GM18505 (cell line): ENCODE results near the gene RCCD1.
A peak's percentile ranks its signal among the peaks of the same experiment; 100 is the strongest.

Source experiments
- ATAC-seq: cut with Tn5 transposase; IDR thresholded peaks from one replicate; pipeline ENCODE4 v1.9.1; 2021; ENCODE audit not compliant: unreplicated experiment
- POLR2A ChIP-seq: IDR thresholded peaks from 4 replicates; pipeline ENCODE4 v1.6.1; 2011; ENCODE audit warnings: borderline replicate concordance; ENCODE audit not compliant: insufficient read depth, insufficient read length; ENCODE audit errors: extremely low read depth

Gene RCCD1

GRCh38 chr15:90957031-90957790 is 2.5 kb downstream of the RCCD1 start:
- TF ChIP-seq POLR2A = no peak
- ATAC-seq = no peak

- ATAC-seq = no peak
- TF ChIP-seq POLR2A = no peak
These were observed 3.1 kb downstream of the RCCD1 start for GRCh38 chr15:90957791-90958190.

GRCh38 chr15:90959028-90959595 is 4.4 kb downstream of the RCCD1 start:
- no peak for TF ChIP-seq POLR2A
- ATAC-seq = no peak

- no peak for TF ChIP-seq POLR2A
- no peak for ATAC-seq
These were observed 5.2 kb downstream of the RCCD1 start for GRCh38 chr15:90959894-90960293.

- no peak for TF ChIP-seq POLR2A
- ATAC-seq = no peak
These were observed 5.8 kb downstream of the RCCD1 start for GRCh38 chr15:90960298-90961091.

GRCh38 chr15:90962021-90962420 is 7.3 kb downstream of the RCCD1 start:
- ATAC-seq = no peak
- no peak for TF ChIP-seq POLR2A

GRCh38 chr15:90966262-90966661 is 11.6 kb downstream of the RCCD1 start:
- ATAC-seq = no peak
- TF ChIP-seq POLR2A = peak; percentile 17

- TF ChIP-seq POLR2A = no peak
- no peak for ATAC-seq
These were observed 12.5 kb downstream of the RCCD1 start for GRCh38 chr15:90967206-90967605.

GRCh38 chr15:90968434-90968833 is 13.8 kb downstream of the RCCD1 start:
- no peak for ATAC-seq

GRCh38 chr15:90970274-90970673 is 15.6 kb downstream of the RCCD1 start:
- no peak for ATAC-seq
- TF ChIP-seq POLR2A = no peak

More at GRCh38 chr15:90968434-90968833, 13.8 kb downstream of the RCCD1 start:
- no peak for TF ChIP-seq POLR2A

- TF ChIP-seq POLR2A = no peak
- no peak for ATAC-seq
These were observed 17.4 kb downstream of the RCCD1 start for GRCh38 chr15:90972133-90972532.

GRCh38 chr15:90974216-90974615 is 19.5 kb downstream of the RCCD1 start:
- ATAC-seq = no peak
- TF ChIP-seq POLR2A = no peak

- TF ChIP-seq POLR2A = no peak
- ATAC-seq = no peak
These were observed 24.9 kb downstream of the RCCD1 start for GRCh38 chr15:90979582-90979981.
